Activated T-cell treated with anti-CD3 and anti-CD28 coated beads for 24 hours (primary cell): ENCODE results near the gene SNAPC2.
"Not testable (repeated sequence)": the region's sequence is repeated elsewhere in the genome, so short reads cannot be mapped to it uniquely, and the experiment has no call there.

ENCODE experiments used
- DNase-seq: peaks from one replicate; pipeline ENCODE4 v3.0.0-alpha.2; 2020; ENCODE audit warnings: low read depth

Gene SNAPC2

GRCh38 chr19:7888826-7889217, 31.3 kb upstream of the SNAPC2 start:
- no peak for DNase-seq

- DNase-seq, result not testable (repeated sequence)
Observed at GRCh38 chr19:7893362-7894101, 26.6 kb upstream of the SNAPC2 start.

GRCh38 chr19:7894612-7895309, 25.4 kb upstream of the SNAPC2 start:
- DNase-seq, result no peak

DNA sequence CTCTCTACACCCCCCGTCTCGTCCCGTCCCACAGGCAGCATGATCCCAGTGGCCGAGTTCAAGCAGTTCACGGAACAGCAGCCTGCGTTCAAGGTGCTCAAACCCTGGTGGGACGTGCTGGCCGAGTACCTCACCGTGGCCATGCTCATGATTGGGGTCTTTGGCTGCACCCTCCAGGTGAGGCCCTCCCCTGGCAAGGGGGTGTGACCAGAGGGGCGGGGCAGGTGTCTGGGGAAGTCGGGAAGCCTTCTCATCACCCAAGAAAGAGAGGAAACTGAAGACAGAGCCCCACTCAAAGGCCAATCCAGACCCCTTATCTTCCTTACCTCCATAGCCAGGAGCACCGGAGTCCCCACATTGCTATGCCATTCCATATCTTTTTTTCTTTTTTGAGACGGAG, 24.6 kb upstream of the SNAPC2 start:
- DNase-seq, result no peak

- DNase-seq, result no peak
Observed at GRCh38 chr19:7897292-7897691, 22.8 kb upstream of the SNAPC2 start.

- no peak for DNase-seq
Observed at GRCh38 chr19:7898967-7899366, 21.2 kb upstream of the SNAPC2 start.

DNA sequence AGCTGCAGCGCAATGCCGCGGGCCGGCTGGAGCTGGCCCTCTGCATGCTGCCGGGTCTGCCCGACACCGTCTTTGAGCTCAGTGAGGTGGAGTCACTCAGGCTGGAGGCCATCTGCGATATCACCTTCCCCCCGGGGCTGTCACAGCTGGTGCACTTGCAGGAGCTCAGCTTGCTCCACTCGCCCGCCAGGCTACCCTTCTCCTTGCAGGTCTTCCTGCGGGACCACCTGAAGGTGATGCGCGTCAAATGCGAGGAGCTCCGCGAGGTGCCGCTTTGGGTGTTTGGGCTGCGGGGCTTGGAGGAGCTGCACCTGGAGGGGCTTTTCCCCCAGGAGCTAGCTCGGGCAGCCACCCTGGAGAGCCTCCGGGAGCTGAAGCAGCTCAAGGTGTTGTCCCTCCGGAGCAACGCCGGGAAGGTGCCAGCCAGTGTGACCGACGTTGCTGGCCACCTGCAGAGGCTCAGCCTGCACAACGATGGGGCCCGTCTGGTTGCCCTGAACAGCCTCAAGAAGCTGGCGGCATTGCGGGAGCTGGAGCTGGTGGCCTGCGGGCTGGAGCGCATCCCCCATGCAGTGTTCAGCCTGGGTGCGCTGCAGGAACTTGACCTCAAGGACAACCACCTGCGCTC, 20.3 kb upstream of the SNAPC2 start:
- DNase-seq, result no peak

DNA sequence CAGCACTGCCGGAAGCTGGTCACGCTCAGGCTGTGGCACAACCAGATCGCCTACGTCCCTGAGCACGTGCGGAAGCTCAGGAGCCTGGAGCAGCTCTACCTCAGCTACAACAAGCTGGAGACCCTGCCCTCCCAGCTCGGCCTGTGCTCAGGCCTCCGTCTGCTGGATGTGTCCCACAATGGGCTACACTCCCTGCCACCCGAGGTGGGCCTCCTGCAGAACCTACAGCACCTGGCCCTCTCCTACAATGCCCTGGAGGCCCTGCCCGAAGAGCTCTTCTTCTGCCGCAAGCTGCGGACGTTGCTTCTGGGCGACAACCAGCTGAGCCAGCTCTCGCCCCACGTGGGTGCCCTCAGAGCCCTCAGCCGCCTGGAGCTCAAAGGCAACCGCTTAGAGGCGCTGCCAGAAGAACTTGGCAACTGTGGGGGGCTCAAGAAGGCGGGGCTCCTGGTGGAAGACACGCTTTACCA, 19.7 kb upstream of the SNAPC2 start:
- no peak for DNase-seq

DNA sequence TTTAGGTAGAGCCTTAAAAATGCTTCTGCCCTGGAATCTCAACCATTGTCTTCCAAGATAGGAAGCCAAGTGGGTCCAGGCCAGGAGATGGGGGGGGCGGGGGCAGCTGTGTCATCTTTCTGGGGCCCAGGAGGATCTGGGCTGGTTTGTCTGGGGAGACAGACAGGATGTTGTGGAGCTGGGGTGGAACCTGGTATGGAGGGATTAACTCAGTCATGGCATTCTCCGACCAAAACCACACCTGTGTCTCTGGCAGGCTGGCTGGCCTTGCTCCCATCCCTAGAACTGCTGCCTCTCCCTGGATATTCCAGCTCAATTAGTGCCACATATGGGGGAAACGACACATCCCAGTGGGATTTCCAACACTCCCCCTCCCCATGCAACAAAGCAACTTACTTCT, 19.2 kb upstream of the SNAPC2 start:
- no peak for DNase-seq

DNA sequence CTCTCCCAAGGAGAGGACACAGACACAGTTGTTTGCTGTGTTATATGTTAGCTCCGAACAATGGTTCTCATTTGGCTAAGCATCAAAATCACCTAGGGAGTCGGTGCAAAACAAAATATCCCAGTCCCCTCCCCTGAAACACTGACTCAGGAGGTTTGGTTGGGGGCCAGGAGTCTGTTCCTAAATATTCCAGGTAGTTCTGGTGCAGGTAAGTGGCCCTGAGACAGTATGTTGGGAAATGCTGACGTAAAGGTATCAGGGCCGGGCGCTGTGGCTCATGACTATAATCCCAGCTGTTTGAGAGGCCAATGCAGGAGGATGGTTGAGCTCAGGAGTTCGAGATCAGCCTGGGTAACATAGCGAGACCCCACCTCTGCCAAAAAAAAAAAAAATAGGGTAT, 18.8 kb upstream of the SNAPC2 start:
- no peak for DNase-seq

DNA sequence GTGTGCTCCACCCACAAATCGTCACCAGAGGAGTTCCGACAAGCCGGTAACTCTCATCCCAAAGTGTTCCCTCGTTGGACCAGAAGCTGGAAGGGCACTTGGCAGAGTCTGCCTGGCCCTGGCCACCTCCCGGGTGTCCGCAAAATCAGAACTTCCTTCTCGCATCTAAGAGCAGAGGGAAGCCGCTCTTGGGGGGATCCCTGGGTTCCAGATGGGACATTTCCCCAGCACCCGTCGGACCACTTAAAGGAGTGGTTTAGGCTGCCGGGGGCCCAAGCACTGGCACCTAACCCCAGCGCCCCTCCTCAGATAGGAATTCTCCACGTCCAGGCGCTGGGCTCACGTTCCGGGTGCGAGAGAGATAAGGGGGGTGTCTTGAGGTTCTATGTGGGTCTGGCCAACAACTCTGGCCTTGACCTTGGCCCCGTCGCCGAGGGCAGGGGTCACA, 17.3 kb upstream of the SNAPC2 start:
- no peak for DNase-seq

- peak; percentile 100 for DNase-seq
Observed at GRCh38 chr19:7903244-7904073, 16.7 kb upstream of the SNAPC2 start, which contains the start of gene MAP2K7. Gene MAP2K7, plus strand, starts transcription at chr19:7903877. Its CDS starts 68 bp downstream, at chr19:7903945.

GRCh38 chr19:7904074-7905020, 15.8 kb upstream of the SNAPC2 start:
- DNase-seq, result peak; percentile 32

GRCh38 chr19:7905268-7905667, 14.9 kb upstream of the SNAPC2 start:
- DNase-seq, result no peak

DNA sequence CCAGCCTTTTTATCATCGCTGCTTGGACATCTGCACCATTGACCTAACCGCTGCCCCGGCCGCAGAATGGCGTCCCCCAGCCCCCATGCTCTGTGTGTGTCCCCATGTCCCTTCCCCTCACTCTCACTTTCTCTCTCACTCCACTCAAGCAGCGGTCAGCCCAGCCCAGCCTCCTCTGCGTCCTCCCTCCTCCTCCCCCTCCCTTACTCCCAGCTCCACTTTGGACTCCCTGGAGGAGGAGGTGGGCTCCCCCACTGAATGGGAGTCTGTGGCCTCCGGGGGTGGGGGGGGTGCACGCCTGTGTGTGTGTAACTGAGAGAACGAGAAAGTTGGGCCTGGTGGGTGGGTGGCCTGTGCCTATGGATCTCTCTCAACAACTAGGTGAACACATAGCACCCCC, 14.3 kb upstream of the SNAPC2 start:
- no peak for DNase-seq

GRCh38 chr19:7907122-7907521, 13.0 kb upstream of the SNAPC2 start:
- DNase-seq, result no peak

- DNase-seq, result no peak
Observed at GRCh38 chr19:7907544-7907943, 12.6 kb upstream of the SNAPC2 start.

- DNase-seq, result no peak
Observed at GRCh38 chr19:7908078-7908699, 11.9 kb upstream of the SNAPC2 start.

GRCh38 chr19:7908742-7909461, 11.2 kb upstream of the SNAPC2 start:
- DNase-seq, result no peak
